GM19463 (cell line): ENCODE data around the gene PDGFA.

Experiments used
- ATAC-seq: cut with Tn5 transposase; IDR thresholded peaks from one replicate; pipeline ENCODE4 v1.9.1; 2021; ENCODE audit warnings: mild to moderate bottlenecking, moderate library complexity; ENCODE audit not compliant: unreplicated experiment

Gene PDGFA

GRCh38 chr7:519484-520390, at the start of gene PDGFA:
Gene PDGFA (minus strand): TSS chr7:519846. CDS start chr7:519001, 845 bp downstream.
- ATAC-seq, result no peak

GRCh38 chr7:568031-568951, 48.6 kb upstream of the PDGFA start:
- no peak for ATAC-seq

GRCh38 chr7:567305-567883, 47.7 kb upstream of the PDGFA start:
- ATAC-seq, result no peak

- no peak for ATAC-seq
Observed at GRCh38 chr7:566100-566499, 46.5 kb upstream of the PDGFA start.

- no peak for ATAC-seq
Observed at GRCh38 chr7:564176-564865, 44.7 kb upstream of the PDGFA start.

GRCh38 chr7:563629-564170, 44.1 kb upstream of the PDGFA start:
- ATAC-seq, result no peak

GRCh38 chr7:562789-563628, 43.4 kb upstream of the PDGFA start:
- ATAC-seq, result no peak

GRCh38 chr7:562374-562675, 42.7 kb upstream of the PDGFA start:
- no peak for ATAC-seq

GRCh38 chr7:561631-562373, 42.2 kb upstream of the PDGFA start:
- ATAC-seq, result no peak

GRCh38 chr7:560966-561630, 41.5 kb upstream of the PDGFA start:
- no peak for ATAC-seq

- ATAC-seq, result no peak
Observed at GRCh38 chr7:559396-559705, 39.7 kb upstream of the PDGFA start.

GRCh38 chr7:557558-557881, 37.9 kb upstream of the PDGFA start:
- ATAC-seq, result no peak

GRCh38 chr7:556837-557557, 37.4 kb upstream of the PDGFA start:
- no peak for ATAC-seq

- ATAC-seq, result no peak
Observed at GRCh38 chr7:556291-556826, 36.7 kb upstream of the PDGFA start.

GRCh38 chr7:555551-556160, 36.0 kb upstream of the PDGFA start:
- no peak for ATAC-seq

- no peak for ATAC-seq
Observed at GRCh38 chr7:553636-554111, 34.0 kb upstream of the PDGFA start.

- no peak for ATAC-seq
Observed at GRCh38 chr7:552868-553635, 33.4 kb upstream of the PDGFA start.
